ENCODE measurements around the gene CRYBG2.
A peak's percentile ranks its signal among the peaks of the same experiment; 100 is the strongest.
"Not testable (repeated sequence)": the region's sequence is repeated elsewhere in the genome, so short reads cannot be mapped to it uniquely, and the experiment has no call there.

CRYBG2 gene

DNA sequence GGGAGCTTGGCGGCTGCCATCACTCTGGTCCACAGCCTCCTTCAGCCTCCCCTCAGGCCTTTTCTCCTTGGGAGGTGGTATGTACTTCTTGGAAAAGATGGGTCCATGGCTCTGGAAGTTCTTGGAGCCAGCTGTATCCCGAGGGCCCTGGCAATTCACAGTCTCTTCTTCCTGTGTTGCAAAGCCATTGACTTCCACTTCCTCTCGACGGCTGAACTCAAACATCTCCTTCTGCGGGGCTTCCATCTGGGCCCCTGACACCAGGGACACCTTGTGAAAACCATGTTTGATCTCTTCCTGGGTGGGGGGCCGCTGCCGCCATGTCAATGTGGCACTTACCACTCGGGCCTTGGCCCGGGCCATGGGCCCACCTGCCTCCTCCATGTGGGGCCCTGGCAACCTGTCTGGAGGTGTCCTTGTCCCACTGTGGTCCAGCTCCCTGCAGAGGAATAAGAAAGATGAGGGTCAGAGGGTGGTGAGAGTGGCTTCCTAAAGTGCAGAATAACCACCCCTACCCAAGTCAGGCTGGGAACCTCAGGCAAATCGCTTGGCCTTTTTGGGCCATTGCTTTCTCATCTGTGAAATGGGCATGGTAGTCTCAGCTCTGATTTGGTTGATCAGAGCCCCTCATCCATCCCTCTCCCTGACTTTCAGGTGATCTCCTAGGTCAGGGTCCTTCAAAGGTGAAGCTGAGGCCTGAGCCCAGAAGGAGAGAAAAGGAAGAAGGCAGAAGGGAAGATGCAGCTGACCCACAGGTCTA is 7.5 kb downstream of the CRYBG2 start:
- no peaks in the 10 kb centered on the region for H3K27me3 ChIP-seq (ENCODE audit: control insufficient read depth in 1 of 2, insufficient read depth in 2 of 2, low read length in 2 of 2)
- no peak overlapping the region for H3K4me3 ChIP-seq (ENCODE audit: low read depth in 1 of 2, low read length in 2 of 2)

DNA sequence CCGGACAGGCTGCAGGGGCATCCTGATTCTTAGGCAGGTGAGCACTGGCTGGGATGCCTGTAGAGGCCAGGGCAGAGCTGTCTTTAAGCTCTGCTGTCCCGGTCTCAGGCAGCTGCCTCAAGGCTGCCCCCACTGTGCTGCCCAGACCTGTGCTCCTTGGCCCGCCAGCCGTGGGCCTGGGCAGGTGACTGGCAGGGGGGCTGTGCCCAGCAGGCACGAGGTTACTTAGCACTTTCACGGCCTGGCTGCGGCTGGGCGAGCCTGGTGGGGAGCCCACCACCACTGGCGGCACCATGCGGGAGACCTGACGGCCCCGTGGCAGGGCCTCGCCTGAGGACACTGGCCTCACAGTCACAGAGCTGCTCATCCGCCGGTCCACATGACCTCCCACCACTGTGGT is 8.2 kb downstream of the CRYBG2 start:
- no peaks in the 10 kb centered on the region for H3K36me3 ChIP-seq (ENCODE audit: insufficient read depth, low read length)
- no peak overlapping the region for H3K4me3 ChIP-seq (ENCODE audit: low read depth in 1 of 2, low read length in 2 of 2)
- H3K27ac ChIP-seq (ENCODE audit: low read depth, low read length), result no peak overlapping the region
- no peaks in the 10 kb centered on the region for H3K27me3 ChIP-seq (ENCODE audit: control insufficient read depth in 1 of 2, insufficient read depth in 2 of 2, low read length in 2 of 2)
- no peaks in the 10 kb centered on the region for H3K9me3 ChIP-seq (ENCODE audit: low read length)
- no peak overlapping the region for H3K9ac ChIP-seq (ENCODE audit: low read length)
- no peaks in the 10 kb centered on the region for H3K4me1 ChIP-seq (ENCODE audit: insufficient read depth, low read length)

More for the DNA sequence above, 7.5 kb downstream of the CRYBG2 start:
- Histone ChIP-seq H3K36me3 (ENCODE audit: insufficient read depth, low read length) (no peaks in the 10 kb centered on the region), H3K4me1 (ENCODE audit: insufficient read depth, low read length) (no peaks in the 10 kb centered on the region), H3K9me3 (ENCODE audit: low read length) (no peaks in the 10 kb centered on the region), H3K9ac (ENCODE audit: low read length) (no peak overlapping the region), H3K27ac (ENCODE audit: low read depth, low read length) (no peak overlapping the region)

DNA sequence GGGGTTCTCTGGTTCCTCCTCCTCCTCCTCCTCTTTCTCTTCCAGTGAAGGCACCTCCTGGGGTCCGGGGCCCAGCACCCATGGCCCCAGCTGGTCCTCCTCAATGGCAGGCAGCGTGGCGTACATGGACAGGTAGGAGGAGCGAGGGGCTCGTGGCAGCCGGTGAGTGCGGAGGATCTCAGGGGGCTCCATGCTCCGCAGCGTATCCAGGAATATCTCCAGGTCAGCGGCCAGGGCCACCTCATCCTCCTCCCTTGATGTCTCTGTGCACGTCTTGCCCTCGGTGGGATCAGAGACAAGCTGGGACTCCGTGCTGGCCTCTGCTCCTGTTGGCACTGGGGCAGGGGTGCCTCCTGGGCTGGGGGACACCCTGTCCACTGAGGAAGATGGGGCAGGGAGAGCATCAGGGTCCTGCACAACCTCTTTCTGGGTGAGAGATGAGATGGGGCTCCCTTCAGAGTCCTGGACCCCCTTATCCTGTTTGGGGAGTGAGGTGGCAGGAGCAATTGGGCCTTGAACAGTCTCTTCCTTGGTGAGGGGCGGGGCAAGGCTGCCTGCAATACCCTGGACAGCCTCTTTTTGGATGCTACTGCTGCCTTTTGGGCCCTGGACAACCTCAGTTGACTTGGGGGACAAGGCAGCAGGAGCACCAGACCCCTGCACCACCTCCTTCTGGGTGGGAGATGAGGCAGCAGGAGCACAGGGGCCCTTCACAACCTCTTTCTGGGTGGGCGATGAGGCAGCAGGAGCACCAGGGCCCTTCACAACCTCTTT is 9.6 kb downstream of the CRYBG2 start:
- Histone ChIP-seq H3K27ac (ENCODE audit: low read depth, low read length) (no peak overlapping the region), H3K9ac (ENCODE audit: low read length) (no peak overlapping the region), H3K9me3 (ENCODE audit: low read length) (no peaks in the 10 kb centered on the region), H3K27me3 (ENCODE audit: control insufficient read depth in 1 of 2, insufficient read depth in 2 of 2, low read length in 2 of 2) (no peaks in the 10 kb centered on the region), H3K4me3 (ENCODE audit: low read depth in 1 of 2, low read length in 2 of 2) (no peak overlapping the region), H3K36me3 (ENCODE audit: insufficient read depth, low read length) (no peaks in the 10 kb centered on the region), H3K4me1 (ENCODE audit: insufficient read depth, low read length) (no peaks in the 10 kb centered on the region)

DNA sequence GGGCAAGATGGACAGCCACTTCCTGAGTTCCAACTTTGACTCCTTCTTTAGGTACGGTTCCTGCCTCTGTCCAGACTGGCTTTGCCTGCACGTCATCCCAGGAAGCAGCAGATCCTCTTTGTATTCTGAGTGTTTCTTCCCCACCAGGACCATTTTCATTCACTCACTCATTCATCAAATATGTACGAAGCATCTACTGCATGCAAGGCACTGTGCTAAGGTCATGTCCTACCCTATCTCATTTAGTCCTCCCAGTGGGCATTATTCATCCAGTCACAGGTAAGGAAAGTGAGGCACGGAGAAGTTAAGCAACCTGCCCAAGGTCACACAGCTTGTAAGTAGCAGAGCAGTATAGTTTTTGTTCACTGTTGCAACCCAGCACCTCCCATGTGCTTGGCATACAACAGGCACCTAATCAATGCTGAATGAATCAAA is 13.9 kb downstream of the CRYBG2 start:
- no peaks in the 10 kb centered on the region for H3K9me3 ChIP-seq (ENCODE audit: low read length)
- H3K27me3 ChIP-seq (ENCODE audit: control insufficient read depth in 1 of 2, insufficient read depth in 2 of 2, low read length in 2 of 2), result peaks cover under 1 to 16% of the 10 kb centered on the region in 2 donors
- no peak overlapping the region for H3K9ac ChIP-seq (ENCODE audit: low read length)
- H3K4me1 ChIP-seq (ENCODE audit: insufficient read depth, low read length), result no peaks in the 10 kb centered on the region
- no peak overlapping the region for H3K27ac ChIP-seq (ENCODE audit: low read depth, low read length)
- no peaks in the 10 kb centered on the region for H3K36me3 ChIP-seq (ENCODE audit: insufficient read depth, low read length)
- no peak overlapping the region for H3K4me3 ChIP-seq (ENCODE audit: low read depth in 1 of 2, low read length in 2 of 2)

- peaks cover 7 to 30% of the 10 kb centered on the region in 2 donors for H3K27me3 ChIP-seq (ENCODE audit: control insufficient read depth in 1 of 2, insufficient read depth in 2 of 2, low read length in 2 of 2)
- H3K9ac ChIP-seq (ENCODE audit: low read length), result no peak overlapping the region
- no peaks in the 10 kb centered on the region for H3K9me3 ChIP-seq (ENCODE audit: low read length)
- no peaks in the 10 kb centered on the region for H3K4me1 ChIP-seq (ENCODE audit: insufficient read depth, low read length)
- no peaks in the 10 kb centered on the region for H3K36me3 ChIP-seq (ENCODE audit: insufficient read depth, low read length)
- no peak overlapping the region for H3K4me3 ChIP-seq (ENCODE audit: low read depth in 1 of 2, low read length in 2 of 2)
- H3K27ac ChIP-seq (ENCODE audit: low read depth, low read length), result no peak overlapping the region
These were observed 15.3 kb downstream of the CRYBG2 start for GRCh38 chr1:26338670-26339069.

- Histone ChIP-seq H3K27ac (ENCODE audit: low read depth, low read length) (no peak overlapping the region), H3K4me1 (ENCODE audit: insufficient read depth, low read length) (no peaks in the 10 kb centered on the region), H3K4me3 (ENCODE audit: low read depth in 1 of 2, low read length in 2 of 2) (no peak overlapping the region), H3K36me3 (ENCODE audit: insufficient read depth, low read length) (no peaks in the 10 kb centered on the region), H3K27me3 (ENCODE audit: control insufficient read depth in 1 of 2, insufficient read depth in 2 of 2, low read length in 2 of 2) (peaks cover 7 to 36% of the 10 kb centered on the region in 2 donors), H3K9me3 (ENCODE audit: low read length) (no peaks in the 10 kb centered on the region), H3K9ac (ENCODE audit: low read length) (no peak overlapping the region)
These were observed 16.3 kb downstream of the CRYBG2 start for GRCh38 chr1:26337625-26338024.

DNA sequence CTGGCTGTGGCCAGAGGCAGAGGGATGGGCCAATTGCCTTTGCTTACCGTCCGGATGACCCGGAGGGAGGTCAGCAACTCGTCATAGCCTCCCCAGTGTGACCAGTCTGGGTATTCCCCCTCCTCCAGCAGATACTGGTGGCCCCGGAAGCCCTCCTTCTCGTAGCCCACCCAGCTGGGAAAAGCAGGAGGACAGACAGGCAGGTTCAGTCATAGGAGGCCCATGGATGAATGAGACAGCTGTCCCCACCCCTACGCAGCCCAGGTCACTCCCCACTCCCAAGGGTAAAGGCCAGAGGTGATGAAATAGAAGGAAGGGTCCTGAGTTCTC is 16.8 kb downstream of the CRYBG2 start:
- no peaks in the 10 kb centered on the region for H3K36me3 ChIP-seq (ENCODE audit: insufficient read depth, low read length)
- peaks cover 7 to 36% of the 10 kb centered on the region in 2 donors for H3K27me3 ChIP-seq (ENCODE audit: control insufficient read depth in 1 of 2, insufficient read depth in 2 of 2, low read length in 2 of 2)
- H3K4me1 ChIP-seq (ENCODE audit: insufficient read depth, low read length), result no peaks in the 10 kb centered on the region
- no peak overlapping the region for H3K27ac ChIP-seq (ENCODE audit: low read depth, low read length)
- no peak overlapping the region for H3K9ac ChIP-seq (ENCODE audit: low read length)
- H3K9me3 ChIP-seq (ENCODE audit: low read length), result no peaks in the 10 kb centered on the region
- H3K4me3 ChIP-seq (ENCODE audit: low read depth in 1 of 2, low read length in 2 of 2), result no peak overlapping the region

DNA sequence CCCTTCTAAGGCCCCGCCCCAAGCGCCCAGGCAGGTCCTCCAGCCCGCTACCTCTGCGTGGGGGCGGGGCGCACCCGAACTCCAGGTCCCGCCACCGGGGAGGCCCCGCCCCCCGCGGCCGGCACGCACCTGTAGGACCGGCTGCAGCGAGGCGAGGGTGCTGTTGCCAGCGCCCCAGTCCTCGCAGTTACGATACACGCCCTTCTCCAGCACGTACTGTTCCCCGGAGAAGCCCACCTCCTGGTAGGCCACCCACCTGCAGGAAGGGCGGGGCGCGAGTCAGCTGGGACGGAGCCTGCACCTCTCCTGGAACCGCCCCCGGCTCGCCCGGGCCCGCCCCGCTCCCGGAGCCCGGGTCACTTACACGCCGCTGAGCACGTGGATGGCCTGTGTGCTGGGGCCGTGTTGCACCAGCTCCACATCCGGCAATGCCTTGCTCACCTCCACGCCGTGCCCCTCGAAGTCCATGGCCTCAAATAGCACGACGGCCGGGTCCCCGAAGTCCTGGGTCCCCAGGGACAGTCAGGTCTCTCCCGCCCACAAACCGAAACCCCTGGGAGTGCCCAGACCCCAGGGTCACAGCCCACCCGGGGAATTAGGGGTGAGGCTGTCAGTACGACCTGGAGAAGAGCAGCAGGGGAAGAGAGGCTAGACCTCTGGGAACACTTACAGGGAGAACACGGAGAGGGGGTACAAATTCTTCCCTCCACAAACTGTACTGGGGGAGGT is 17.3 kb downstream of the CRYBG2 start:
- H3K4me1 ChIP-seq (ENCODE audit: insufficient read depth, low read length), result no peaks in the 10 kb centered on the region
- no peak overlapping the region for H3K9ac ChIP-seq (ENCODE audit: low read length)
- no peaks in the 10 kb centered on the region for H3K36me3 ChIP-seq (ENCODE audit: insufficient read depth, low read length)
- H3K4me3 ChIP-seq (ENCODE audit: low read depth in 1 of 2, low read length in 2 of 2), result peak overlapping the region; percentile 38 to 47
- no peak overlapping the region for H3K27ac ChIP-seq (ENCODE audit: low read depth, low read length)
- H3K27me3 ChIP-seq (ENCODE audit: control insufficient read depth in 1 of 2, insufficient read depth in 2 of 2, low read length in 2 of 2), result peaks cover 9 to 40% of the 10 kb centered on the region in 2 donors
- no peaks in the 10 kb centered on the region for H3K9me3 ChIP-seq (ENCODE audit: low read length)

- H3K4me1 ChIP-seq (ENCODE audit: insufficient read depth, low read length), result no peaks in the 10 kb centered on the region
- H3K9me3 ChIP-seq (ENCODE audit: low read length), result no peaks in the 10 kb centered on the region
- H3K9ac ChIP-seq (ENCODE audit: low read length), result no peak overlapping the region
- no peaks in the 10 kb centered on the region for H3K36me3 ChIP-seq (ENCODE audit: insufficient read depth, low read length)
- no peak overlapping the region for H3K27ac ChIP-seq (ENCODE audit: low read depth, low read length)
- peaks cover 16 to 47% of the 10 kb centered on the region in 2 donors for H3K27me3 ChIP-seq (ENCODE audit: control insufficient read depth in 1 of 2, insufficient read depth in 2 of 2, low read length in 2 of 2)
- H3K4me3 ChIP-seq (ENCODE audit: low read depth in 1 of 2, low read length in 2 of 2), result peak overlapping the region; percentile 38 to 47
These were observed 18.0 kb downstream of the CRYBG2 start for GRCh38 chr1:26335774-26336476.

- not testable (repeated sequence) for H3K4me3 ChIP-seq (ENCODE audit: low read depth in 1 of 2, low read length in 2 of 2); H3K9me3 ChIP-seq (ENCODE audit: low read length); H3K9ac ChIP-seq (ENCODE audit: low read length); H3K36me3 ChIP-seq (ENCODE audit: insufficient read depth, low read length); H3K27ac ChIP-seq (ENCODE audit: low read depth, low read length); H3K4me1 ChIP-seq (ENCODE audit: insufficient read depth, low read length)
- H3K27me3 ChIP-seq (ENCODE audit: control insufficient read depth in 1 of 2, insufficient read depth in 2 of 2, low read length in 2 of 2), result peaks cover 19 to 50% of the 10 kb centered on the region in 2 donors
These were observed 20.6 kb downstream of the CRYBG2 start for GRCh38 chr1:26333312-26333711.

DNA sequence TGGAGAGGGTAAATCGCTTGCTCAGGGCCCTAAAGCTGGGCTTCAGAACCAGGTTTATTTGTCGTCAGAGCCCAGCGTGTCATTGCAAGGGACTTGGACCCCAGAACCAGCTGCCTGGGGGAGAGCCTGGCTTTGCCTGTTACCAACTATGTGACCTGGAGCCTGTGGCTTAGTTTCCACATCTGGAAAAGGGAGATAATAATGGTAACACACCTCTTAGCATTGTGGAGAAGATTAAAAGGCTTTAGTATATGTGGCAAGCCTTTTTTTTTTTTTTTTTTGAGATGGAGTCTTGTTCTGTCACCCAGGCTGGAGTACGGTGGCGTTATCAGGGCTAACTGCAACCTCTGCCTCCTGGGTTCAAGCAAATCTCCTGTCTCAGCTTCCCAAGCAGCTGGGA is 23.7 kb downstream of the CRYBG2 start:
- Histone ChIP-seq H3K4me1 (ENCODE audit: insufficient read depth, low read length) (no peaks in the 10 kb centered on the region), H3K9me3 (ENCODE audit: low read length) (no peaks in the 10 kb centered on the region), H3K9ac (ENCODE audit: low read length) (no peak overlapping the region), H3K4me3 (ENCODE audit: low read depth in 1 of 2, low read length in 2 of 2) (no peak overlapping the region), H3K36me3 (ENCODE audit: insufficient read depth, low read length) (no peaks in the 10 kb centered on the region), H3K27me3 (ENCODE audit: control insufficient read depth in 1 of 2, insufficient read depth in 2 of 2, low read length in 2 of 2) (peaks cover 19 to 36% of the 10 kb centered on the region in 2 donors), H3K27ac (ENCODE audit: low read depth, low read length) (no peak overlapping the region)
